ENCODE results near the gene BCL2.

Gene BCL2

DNA sequence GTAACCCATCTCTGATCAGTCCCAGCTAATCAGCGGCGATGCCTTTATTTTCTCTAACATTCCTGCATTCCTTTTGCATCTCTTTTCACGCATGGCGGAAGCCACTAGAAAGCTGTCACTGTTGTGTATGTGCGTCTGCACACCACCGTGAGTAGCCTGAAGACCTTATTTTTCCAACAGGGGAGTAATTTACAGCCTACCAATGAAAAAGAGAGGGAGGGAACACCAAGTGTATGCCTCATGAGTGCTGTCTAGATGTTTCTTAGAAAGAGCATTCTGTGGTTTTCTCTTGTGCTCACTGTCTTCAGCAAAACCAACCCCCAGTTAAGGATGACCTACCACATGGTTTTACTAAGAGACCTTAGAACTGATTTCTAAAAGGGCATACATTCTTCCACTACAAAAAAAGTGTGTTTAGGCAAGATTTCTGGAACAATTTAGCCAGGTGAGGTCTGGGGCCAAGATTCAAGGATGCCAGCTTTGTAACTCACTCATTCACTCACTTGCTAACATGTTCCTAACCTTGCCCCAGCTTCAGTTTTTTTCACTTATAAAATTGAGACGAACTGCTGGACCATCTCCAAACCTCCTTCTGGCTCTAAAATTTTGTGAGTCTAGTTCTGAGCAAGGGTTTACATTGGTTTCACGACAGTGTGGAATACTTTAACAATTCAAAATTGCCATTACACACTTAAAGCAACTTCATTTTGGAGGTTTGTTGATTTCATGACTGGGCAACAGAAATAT, 51.4 kb downstream of the BCL2 start:
- no peak for DNase-seq (ENCODE audit: extremely low read depth, low read depth)
- TF ChIP-seq, protein P1, sequence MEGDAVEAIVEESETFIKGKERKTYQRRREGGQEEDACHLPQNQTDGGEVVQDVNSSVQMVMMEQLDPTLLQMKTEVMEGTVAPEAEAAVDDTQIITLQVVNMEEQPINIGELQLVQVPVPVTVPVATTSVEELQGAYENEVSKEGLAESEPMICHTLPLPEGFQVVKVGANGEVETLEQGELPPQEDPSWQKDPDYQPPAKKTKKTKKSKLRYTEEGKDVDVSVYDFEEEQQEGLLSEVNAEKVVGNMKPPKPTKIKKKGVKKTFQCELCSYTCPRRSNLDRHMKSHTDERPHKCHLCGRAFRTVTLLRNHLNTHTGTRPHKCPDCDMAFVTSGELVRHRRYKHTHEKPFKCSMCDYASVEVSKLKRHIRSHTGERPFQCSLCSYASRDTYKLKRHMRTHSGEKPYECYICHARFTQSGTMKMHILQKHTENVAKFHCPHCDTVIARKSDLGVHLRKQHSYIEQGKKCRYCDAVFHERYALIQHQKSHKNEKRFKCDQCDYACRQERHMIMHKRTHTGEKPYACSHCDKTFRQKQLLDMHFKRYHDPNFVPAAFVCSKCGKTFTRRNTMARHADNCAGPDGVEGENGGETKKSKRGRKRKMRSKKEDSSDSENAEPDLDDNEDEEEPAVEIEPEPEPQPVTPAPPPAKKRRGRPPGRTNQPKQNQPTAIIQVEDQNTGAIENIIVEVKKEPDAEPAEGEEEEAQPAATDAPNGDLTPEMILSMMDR (IDR thresholded peaks at IDR 0.05; ENCODE audit: low read depth, low read length): no peak

DNA sequence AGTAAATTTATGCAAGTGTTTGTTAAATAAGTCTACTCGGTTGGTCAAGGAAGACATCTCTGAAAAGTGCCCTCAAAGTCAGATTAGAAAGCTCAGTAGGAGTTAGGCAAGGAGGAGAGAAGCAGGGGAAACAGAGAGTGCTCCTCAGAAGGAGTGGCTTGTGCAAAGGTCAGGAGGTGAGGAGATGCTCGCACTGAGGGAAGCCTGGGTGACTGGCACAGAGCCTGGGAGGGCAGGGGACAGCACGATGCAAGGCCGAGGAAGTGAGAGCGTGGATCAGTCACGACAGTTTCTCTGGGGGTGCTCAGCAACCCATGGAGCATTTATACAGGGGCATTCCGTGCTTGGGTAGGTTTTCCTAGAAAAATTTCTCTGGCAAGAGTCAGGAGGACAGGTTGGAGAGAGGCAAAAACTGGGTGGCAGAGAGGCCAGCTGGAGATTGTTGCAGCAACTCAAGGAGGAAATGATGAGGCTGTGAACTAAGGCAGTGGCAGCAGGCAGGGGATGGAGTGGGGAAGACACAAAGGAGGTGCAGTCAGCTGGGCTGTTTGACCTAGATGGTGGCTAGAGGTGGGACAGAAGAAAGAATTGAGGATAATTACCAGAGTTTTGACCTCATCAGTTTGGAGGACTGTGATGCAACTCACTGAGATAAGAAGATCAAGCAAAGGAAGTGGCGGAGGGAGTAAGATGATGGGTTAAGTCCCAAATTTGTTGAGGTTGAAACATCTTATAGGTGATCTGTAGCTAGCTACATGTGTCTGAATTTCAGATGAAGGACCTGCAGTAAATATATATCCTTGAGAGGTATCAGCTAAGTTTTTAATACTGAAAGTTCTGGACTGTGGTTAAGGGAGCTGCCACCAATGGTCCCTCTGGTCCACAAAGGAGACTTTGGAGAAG, 52.4 kb downstream of the BCL2 start:
- TF ChIP-seq, protein P1 (IDR thresholded peaks at IDR 0.05; ENCODE audit: low read depth, low read length): no peak
- DNase-seq (ENCODE audit: extremely low read depth, low read depth): no peak

DNA sequence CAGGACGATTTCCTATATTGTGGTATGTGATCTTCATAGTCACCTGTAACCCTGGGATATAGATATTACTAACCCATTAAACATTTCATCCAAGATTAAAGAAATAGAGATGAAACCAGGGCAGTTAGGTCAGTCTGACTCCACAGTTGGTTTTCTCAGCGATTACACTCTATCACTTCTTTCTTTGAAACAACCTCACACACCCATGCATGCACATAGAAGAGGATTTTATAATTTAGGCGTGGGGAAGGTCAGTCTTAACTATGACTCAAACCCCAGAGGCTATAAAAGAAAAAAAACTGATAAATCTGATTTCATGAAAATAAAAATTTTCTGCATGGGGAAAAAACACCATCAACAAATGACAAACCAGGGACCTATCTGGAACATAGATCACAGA, 54.2 kb downstream of the BCL2 start:
- TF ChIP-seq, protein P1 (IDR thresholded peaks at IDR 0.05; ENCODE audit: low read depth, low read length): no peak
- no peak for DNase-seq (ENCODE audit: extremely low read depth, low read depth)

DNA sequence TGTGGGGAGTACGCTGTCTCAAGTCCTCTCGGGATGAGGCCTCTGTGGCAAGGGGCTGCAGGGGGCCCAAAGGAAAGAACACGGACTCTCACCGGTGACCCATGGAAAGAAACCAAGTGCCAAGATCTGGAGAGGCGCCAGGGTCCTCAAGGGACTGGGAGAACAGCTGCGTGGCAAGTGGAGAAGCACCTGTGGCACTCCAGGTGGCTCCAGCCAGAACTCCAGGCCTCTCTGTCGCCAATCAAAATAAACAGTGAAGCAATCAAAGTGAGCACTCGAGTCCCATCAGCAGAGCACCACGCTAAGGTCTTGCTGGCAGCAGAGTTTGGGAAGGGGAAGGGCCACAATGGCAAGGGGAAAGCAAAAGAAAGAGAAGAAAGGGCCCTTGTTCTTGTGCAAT, 54.7 kb downstream of the BCL2 start:
- TF ChIP-seq, protein P1 (IDR thresholded peaks at IDR 0.05; ENCODE audit: low read depth, low read length): no peak
- DNase-seq (ENCODE audit: extremely low read depth, low read depth): no peak

DNA sequence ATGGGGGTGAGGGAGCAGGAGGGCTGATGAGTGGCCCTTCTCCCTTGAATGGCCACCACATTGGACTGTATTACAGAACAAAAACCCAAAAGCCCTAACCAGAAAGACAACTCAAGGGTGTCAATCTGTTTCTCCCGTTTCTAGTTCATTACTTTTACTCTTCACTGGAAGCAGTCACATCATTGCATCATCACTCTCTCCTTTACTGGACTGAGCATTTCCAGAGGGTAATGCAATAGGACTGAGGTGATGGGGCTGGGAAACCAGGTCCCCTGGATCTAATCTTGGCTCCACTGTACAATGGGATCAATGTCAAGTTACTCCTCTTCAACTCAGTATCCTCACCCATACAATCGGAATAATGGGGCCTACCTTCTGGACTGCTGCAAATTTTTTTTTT, 56.1 kb downstream of the BCL2 start:
- no peak for DNase-seq (ENCODE audit: extremely low read depth, low read depth)
- TF ChIP-seq, protein P1 (IDR thresholded peaks at IDR 0.05; ENCODE audit: low read depth, low read length): no peak

DNA sequence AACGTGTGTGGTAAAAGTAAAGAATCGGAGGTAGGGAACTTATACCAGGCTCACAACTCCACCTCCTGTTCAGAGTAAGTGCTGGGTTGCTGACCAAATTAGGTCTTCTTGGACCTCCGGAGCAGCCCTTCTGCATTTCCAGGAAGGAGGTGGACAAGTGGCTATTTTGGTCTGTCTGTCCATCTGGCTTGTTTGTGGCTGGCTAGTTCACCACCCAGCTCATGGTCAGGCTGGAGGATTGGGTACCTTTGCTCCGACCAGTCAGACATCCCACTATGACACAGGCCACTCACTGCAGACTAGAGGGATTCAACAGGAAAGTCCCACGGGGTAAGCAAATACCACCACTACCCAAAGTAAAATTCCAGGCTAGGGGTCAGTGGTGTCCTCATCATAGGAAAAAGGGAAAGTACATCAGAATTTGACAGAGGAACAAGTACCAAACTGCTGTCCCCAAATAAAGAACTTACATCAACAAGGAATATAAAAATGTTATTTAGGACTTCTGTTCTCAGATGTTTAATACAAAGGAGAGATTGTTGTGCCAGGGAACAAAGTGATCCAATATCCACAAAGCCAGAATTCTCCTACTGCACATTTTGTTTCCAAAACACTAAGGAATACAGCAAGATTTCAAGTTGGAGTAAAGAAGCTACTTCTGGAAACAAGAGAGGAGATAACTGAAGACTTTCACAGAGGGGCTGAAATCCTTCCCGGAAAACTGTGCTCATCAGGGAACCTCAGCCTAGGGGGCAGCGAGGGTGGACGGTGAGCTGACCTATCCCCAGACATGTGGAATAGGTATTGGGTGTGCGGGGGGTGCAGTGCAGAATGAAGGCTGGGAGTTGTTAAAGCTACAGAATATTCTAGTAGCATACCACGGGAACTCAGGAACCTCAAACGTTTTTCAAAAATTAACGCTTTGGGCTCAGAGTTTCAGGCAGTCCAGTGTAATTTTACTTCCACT, 56.9 kb downstream of the BCL2 start:
- DNase-seq (ENCODE audit: extremely low read depth, low read depth): no peak
- TF ChIP-seq, protein P1 (IDR thresholded peaks at IDR 0.05; ENCODE audit: low read depth, low read length): no peak
